Liver (tissue), 3 donors: Measurements from ENCODE around the gene YWHAB.

ENCODE experiments used
- ATF3 ChIP-seq: IDR thresholded peaks from 2 replicates; pipeline ENCODE4 v1.6.1; 2016; ENCODE audit warnings: antibody characterized with exemption
- CTCF ChIP-seq: fragments of 150-350 bp; IDR thresholded peaks from 2 replicates; pipeline ENCODE4 v1.5.1; 2017; ENCODE audit warnings: improper control_type of control experiment, low read depth, low read length; ENCODE audit not compliant: missing input control
- EGR1 ChIP-seq, 2 donors: IDR thresholded peaks; 2 replicates each; pipeline ENCODE4 v1.6.1; 2016 to 2018; ENCODE audit warnings: antibody characterized with exemption in 2 of 2, low read depth in 2 of 2
- FOXA1 ChIP-seq: IDR thresholded peaks from 2 replicates; pipeline ENCODE4 v1.6.1; 2016; ENCODE audit warnings: antibody characterized with exemption
- GABPA ChIP-seq, 2 donors: IDR thresholded peaks in 1 of 2; conservative IDR thresholded peaks in 1 of 2; 2 replicates each; pipeline ENCODE4 v1.6.1; 2016; ENCODE audit warnings: antibody characterized with exemption in 2 of 2, mild to moderate bottlenecking in 1 of 2, moderate library complexity in 1 of 2
- JUND ChIP-seq, 2 donors: IDR thresholded peaks; 2 replicates each; pipeline ENCODE4 v1.6.1; 2016; ENCODE audit warnings: antibody characterized with exemption in 2 of 2
- MAX ChIP-seq: IDR thresholded peaks from 2 replicates; pipeline ENCODE4 v1.6.1; 2016; ENCODE audit warnings: antibody characterized with exemption
- REST ChIP-seq: IDR thresholded peaks from 2 replicates; pipeline ENCODE4 v1.6.1; 2016; ENCODE audit warnings: antibody characterized with exemption, mild to moderate bottlenecking
- TAF1 ChIP-seq: conservative IDR thresholded peaks from 2 replicates; pipeline ENCODE4 v1.6.1; 2016; ENCODE audit warnings: antibody characterized with exemption, mild to moderate bottlenecking
- ZBTB33 ChIP-seq: IDR thresholded peaks from 2 replicates; pipeline ENCODE4 v1.6.1; 2016; ENCODE audit warnings: antibody characterized with exemption
- donor health status: healthy.
- donor health status: healthy.

- TF ChIP-seq CTCF (no peak), ZBTB33 (no peak), EGR1 (IDR thresholded peaks at IDR 0.05; ENCODE audit: low read depth in 2 of 2) (no peak), FOXA1 (no peak), MAX (no peak), TAF1 (no peak), GABPA (IDR thresholded peaks at IDR 0.05 in 1 of 2, conservative IDR thresholded peaks at IDR 0.05 in 1 of 2) (no peak), JUND (IDR thresholded peaks at IDR 0.05) (no peak), REST (no peak), ATF3 (no peak)
These were observed 16.5 kb downstream of the YWHAB start for GRCh38 chr20:44901974-44902373.
